Ishikawa (cell line): ENCODE results near the gene FAAP20.

Source experiments
- CEBPB ChIP-seq: IDR thresholded peaks from 2 replicates; pipeline ENCODE4 v1.6.1; 2012
- CREB1 ChIP-seq: IDR thresholded peaks from 2 replicates; pipeline ENCODE4 v1.6.1; 2012; ENCODE audit warnings: low read depth
- EGR1 ChIP-seq: IDR thresholded peaks from 2 replicates; pipeline ENCODE4 v1.6.1; 2012
- EP300 ChIP-seq: IDR thresholded peaks from 2 replicates; pipeline ENCODE4 v1.6.1; 2012; ENCODE audit warnings: borderline replicate concordance
- FOXM1 ChIP-seq: IDR thresholded peaks from 2 replicates; pipeline ENCODE4 v1.6.1; 2012; ENCODE audit warnings: low read depth, borderline replicate concordance
- NFIC ChIP-seq: IDR thresholded peaks from 2 replicates; pipeline ENCODE4 v1.6.1; 2012
- RAD21 ChIP-seq: IDR thresholded peaks from 2 replicates; pipeline ENCODE4 v1.6.1; 2012; ENCODE audit warnings: low read depth
- REST ChIP-seq: IDR thresholded peaks from 2 replicates; pipeline ENCODE4 v1.6.1; 2012; ENCODE audit warnings: low read depth, mild to moderate bottlenecking
- TAF1 ChIP-seq: IDR thresholded peaks from 2 replicates; pipeline ENCODE4 v1.6.1; 2012; ENCODE audit warnings: low read depth, mild to moderate bottlenecking
- TCF12 ChIP-seq: IDR thresholded peaks from 2 replicates; pipeline ENCODE4 v1.6.1; 2012; ENCODE audit warnings: low read depth
- TEAD4 ChIP-seq: IDR thresholded peaks from 2 replicates; pipeline ENCODE4 v1.6.1; 2012
- USF1 ChIP-seq: IDR thresholded peaks from 2 replicates; pipeline ENCODE4 v1.6.1; 2012
- YY1 ChIP-seq: IDR thresholded peaks from 2 replicates; pipeline ENCODE4 v1.6.1; 2012; ENCODE audit warnings: low read depth
- ZBTB7A ChIP-seq: IDR thresholded peaks from 2 replicates; pipeline ENCODE4 v1.6.1; 2012; ENCODE audit warnings: low read depth
- TF ChIP-seq, protein P1 (sequence below): IDR thresholded peaks from 2 replicates; pipeline ENCODE4 v1.6.1; 2012

The FAAP20 gene

GRCh38 chr1:2160451-2161300 lies 33.9 kb downstream of the FAAP20 start:
- TF ChIP-seq CEBPB = no peak
- no peak for TF ChIP-seq ZBTB7A

GRCh38 chr1:2159124-2159523 lies 35.4 kb downstream of the FAAP20 start:
- TF ChIP-seq ZBTB7A = no peak
- TF ChIP-seq TCF12 = no peak
- TF ChIP-seq REST = no peak

GRCh38 chr1:2158272-2158671 lies 36.3 kb downstream of the FAAP20 start:
- TF ChIP-seq TCF12 = no peak
- TF ChIP-seq EP300 = no peak
- no peak for TF ChIP-seq EGR1
- no peak for TF ChIP-seq YY1

DNA sequence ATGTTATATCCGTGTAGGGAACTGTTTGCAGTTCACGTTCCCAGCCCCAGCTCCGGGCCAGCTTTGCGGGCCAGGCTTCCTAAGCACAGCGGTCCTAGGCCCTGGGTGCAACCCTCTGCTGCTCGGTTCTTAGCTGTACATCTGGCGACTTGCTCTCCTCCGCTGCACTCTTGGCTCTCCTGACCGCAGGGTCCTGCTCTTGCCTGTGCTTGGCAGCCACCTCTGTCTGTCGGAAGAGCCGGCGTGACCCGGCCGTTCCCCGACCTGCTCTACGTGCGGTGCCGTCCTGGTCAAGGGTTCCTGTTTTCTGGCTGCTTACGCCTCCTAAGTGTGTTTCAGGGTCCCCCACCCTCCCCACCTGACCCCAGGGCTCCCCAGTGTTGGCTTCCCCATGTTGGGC lies 36.7 kb downstream of the FAAP20 start:
- TF ChIP-seq, protein P1, sequence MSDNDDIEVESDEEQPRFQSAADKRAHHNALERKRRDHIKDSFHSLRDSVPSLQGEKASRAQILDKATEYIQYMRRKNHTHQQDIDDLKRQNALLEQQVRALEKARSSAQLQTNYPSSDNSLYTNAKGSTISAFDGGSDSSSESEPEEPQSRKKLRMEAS = no peak
- TF ChIP-seq YY1 (no peak), TCF12 (no peak), CEBPB (no peak), EGR1 (no peak), FOXM1 (no peak), CREB1 (no peak), EP300 (no peak), NFIC (no peak), REST (no peak), ZBTB7A (no peak), TAF1 (no peak), TEAD4 (no peak), RAD21 (no peak), USF1 (no peak)

GRCh38 chr1:2156866-2157265 lies 37.7 kb downstream of the FAAP20 start:
- TF ChIP-seq EGR1 = no peak

GRCh38 chr1:2155788-2156187 lies 38.8 kb downstream of the FAAP20 start:
- TF ChIP-seq NFIC = no peak

DNA sequence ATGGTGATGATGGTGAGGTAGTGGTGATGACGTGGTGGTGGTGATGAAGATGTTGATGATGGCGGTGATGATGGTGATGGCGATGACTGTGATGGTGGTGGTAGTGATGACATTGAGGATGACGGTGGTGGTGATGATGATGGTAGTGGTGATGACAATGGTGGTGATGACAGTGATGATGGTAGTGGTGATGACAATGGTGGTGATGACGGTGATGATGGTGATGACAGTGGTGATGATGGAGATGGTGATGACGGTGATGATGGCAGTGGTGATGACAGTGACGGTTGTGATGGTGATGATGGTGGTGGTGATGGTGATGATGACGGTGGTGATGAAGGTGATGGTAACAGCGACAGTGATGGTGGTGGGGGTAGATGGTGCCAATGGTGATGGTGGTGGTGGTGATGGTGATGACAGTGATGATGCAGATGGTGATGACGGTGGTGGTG lies 39.4 kb downstream of the FAAP20 start:
- TF ChIP-seq, protein P1 = no peak
- TF ChIP-seq USF1 (no peak), RAD21 (no peak), TAF1 (no peak), FOXM1 (no peak), REST (no peak), TEAD4 (no peak), EP300 (no peak), CEBPB (no peak), TCF12 (no peak)
